Keratinocyte (primary cell): ENCODE measurements around the gene KRTAP3-1. TPM values are rescaled to one million over a fixed set of nuclear protein-coding genes. Genes with fewer than 3 reads are reported as not detected.

Source experiments
- DNase-seq: peaks from one replicate; pipeline ENCODE4 v3.0.0-alpha.2; 2011; ENCODE audit warnings: low read depth, missing footprints, low spot score
- FAIRE-seq: peaks from 2 replicates; lab custom pipeline; 2011; peaks lifted over from hg19 to GRCh38; lab: Jason Lieb, UNC
- H2AFZ ChIP-seq: 2 replicates; pipeline ENCODE4 v1.6.0; 2012; ENCODE audit warnings: low read length, control low read depth, inconsistent platforms; ENCODE audit not compliant: control insufficient read depth
- H3K27ac ChIP-seq: 2 replicates; pipeline ENCODE4 v1.5.1; 2011; ENCODE audit warnings: low read length; ENCODE audit not compliant: control insufficient read depth, insufficient read depth
- H3K27me3 ChIP-seq: 3 replicates; pipeline ENCODE4 v1.6.0; 2011; ENCODE audit warnings: low read length; ENCODE audit not compliant: control insufficient read depth, insufficient read depth; ENCODE audit errors: extremely low read depth
- H3K36me3 ChIP-seq, 2 experiments: 2 replicates in 1 of 2; 3 replicates in 1 of 2; pipeline ENCODE4 v1.5.1; 2011; ENCODE audit warnings: low read length in 2 of 2, mild to moderate bottlenecking in 1 of 2; ENCODE audit not compliant: control insufficient read depth in 2 of 2, insufficient read depth in 2 of 2; ENCODE audit errors: extremely low read depth in 1 of 2
- H3K4me1 ChIP-seq: 3 replicates; pipeline ENCODE4 v1.5.1; 2011; ENCODE audit warnings: low read length; ENCODE audit not compliant: control insufficient read depth, insufficient read depth; ENCODE audit errors: extremely low read depth
- H3K4me2 ChIP-seq: 3 replicates; pipeline ENCODE4 v1.6.0; 2011; ENCODE audit warnings: low read depth, low read length; ENCODE audit not compliant: control insufficient read depth, insufficient read depth; ENCODE audit errors: extremely low read depth
- H3K4me3 ChIP-seq, 3 experiments: fragments of 200-600 bp in 1 of 3; sonication (generic) in 1 of 3; 2 replicates in 2 of 3; 3 replicates in 1 of 3; pipeline ENCODE4 v1.5.1; 2011 to 2016; ENCODE audit warnings: low read length in 3 of 3, mild to moderate bottlenecking in 3 of 3, control low read depth in 2 of 3, inconsistent platforms in 1 of 3, low read depth in 1 of 3, mixed read lengths in 1 of 3, mixed run types in 1 of 3, moderate library complexity in 1 of 3; ENCODE audit not compliant: control insufficient read depth in 2 of 3, insufficient read depth in 2 of 3; ENCODE audit errors: extremely low read depth in 1 of 3
- H3K79me2 ChIP-seq: 2 replicates; pipeline ENCODE4 v1.6.0; 2012; ENCODE audit warnings: low read length; ENCODE audit not compliant: control insufficient read depth, insufficient read depth
- H3K9ac ChIP-seq: 3 replicates; pipeline ENCODE4 v1.6.0; 2011; ENCODE audit warnings: low read length; ENCODE audit not compliant: control insufficient read depth, insufficient read depth; ENCODE audit errors: extremely low read depth
- H3K9me1 ChIP-seq: 3 replicates; pipeline ENCODE4 v1.6.0; 2011; ENCODE audit warnings: low read length; ENCODE audit not compliant: control insufficient read depth, insufficient read depth; ENCODE audit errors: extremely low read depth
- H3K9me3 ChIP-seq: 2 replicates; pipeline ENCODE4 v1.5.1; 2012; ENCODE audit warnings: low read depth, low read length; ENCODE audit not compliant: control insufficient read depth
- H4K20me1 ChIP-seq: 3 replicates; pipeline ENCODE4 v1.6.0; 2011; ENCODE audit warnings: low read length; ENCODE audit not compliant: control insufficient read depth, insufficient read depth; ENCODE audit errors: extremely low read depth
- EZH2 ChIP-seq: IDR thresholded peaks from one replicate; pipeline ENCODE4 v1.6.1; 2012; ENCODE audit warnings: inconsistent platforms, mild to moderate bottlenecking, low read length, moderate library complexity
- dilution Hi-C: fragments of 300-500 bp; cut with MboI; formaldehyde crosslinking; loops from one replicate; pipeline ENCODE4 v1.7.0; 2020; ENCODE audit warnings: low sequenced_read_pairs; ENCODE audit not compliant: extremely low pct_ligation_motif_present
- polyA plus RNA-seq, 5 experiments: library from polyadenylated mRNA; depleted of rRNA in 3 of 5; stranded (reverse) in 3 of 5; stranded (forward) in 1 of 5; unstranded in 1 of 5; fragments of >200 nt; gene quantifications; 1 replicate in 1 of 5; 2 replicates in 3 of 5; 3 replicates in 1 of 5; pipeline versions ENCODE4 v1.2.1 to v1.2.3, GENCODE V29; 2011 to 2012; ENCODE audit warnings: missing spikeins in 2 of 5, low read depth in 1 of 5, low replicate concordance in 1 of 5
- TF ChIP-seq, protein P1 (sequence below), 3 experiments: IDR thresholded peaks in 1 of 3; conservative IDR thresholded peaks in 1 of 3; optimal IDR thresholded peaks in 1 of 3; 2 replicates in 2 of 3; 3 replicates in 1 of 3; pipeline versions ENCODE3 to v1.5.1; 2011; ENCODE audit warnings: low read length in 3 of 3, mild to moderate bottlenecking in 3 of 3, moderate library complexity in 2 of 3, control low read depth in 1 of 3, inconsistent platforms in 1 of 3; ENCODE audit not compliant: insufficient read depth in 2 of 3; ENCODE audit errors: extremely low read depth in 1 of 3

The KRTAP3-1 gene
- polyA plus RNA-seq, 1 donor (not counting 4 experiments of a cell fraction or from before 2014, with no cell fraction given), result not detected

DNA sequence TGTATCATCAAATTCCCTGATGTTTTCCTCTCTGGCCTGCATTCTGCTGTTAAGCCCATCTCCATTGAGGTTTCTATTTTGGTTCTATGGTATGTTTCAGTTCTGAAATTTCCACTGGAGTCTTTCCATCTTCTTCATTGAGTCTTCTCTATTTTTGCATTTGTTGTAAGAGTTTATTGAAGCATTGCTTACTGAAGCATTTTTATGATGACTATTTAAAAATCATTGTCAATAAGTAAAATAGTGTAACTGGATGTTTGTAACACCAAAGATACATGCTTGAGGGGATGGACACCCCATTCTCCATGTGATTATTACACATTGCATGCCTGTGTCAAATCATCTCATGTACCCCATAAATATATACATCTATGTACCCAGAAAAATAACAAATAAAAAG, 33.4 kb downstream of the KRTAP3-1 start:
- Histone ChIP-seq H3K27me3 (no peaks in the 10 kb centered on the region), H2AFZ (no peak overlapping the region), H3K9ac (no peak overlapping the region), H3K79me2 (no peaks in the 10 kb centered on the region), H3K4me3 (no peak overlapping the region), H3K4me2 (no peak overlapping the region), H3K36me3 (no peaks in the 10 kb centered on the region), H3K9me1 (no peaks in the 10 kb centered on the region), H3K9me3 (no peaks in the 10 kb centered on the region), H3K4me1 (peaks cover 4% of the 10 kb centered on the region), H3K27ac (no peak overlapping the region), H4K20me1 (no peaks in the 10 kb centered on the region)
- TF ChIP-seq, protein P1, sequence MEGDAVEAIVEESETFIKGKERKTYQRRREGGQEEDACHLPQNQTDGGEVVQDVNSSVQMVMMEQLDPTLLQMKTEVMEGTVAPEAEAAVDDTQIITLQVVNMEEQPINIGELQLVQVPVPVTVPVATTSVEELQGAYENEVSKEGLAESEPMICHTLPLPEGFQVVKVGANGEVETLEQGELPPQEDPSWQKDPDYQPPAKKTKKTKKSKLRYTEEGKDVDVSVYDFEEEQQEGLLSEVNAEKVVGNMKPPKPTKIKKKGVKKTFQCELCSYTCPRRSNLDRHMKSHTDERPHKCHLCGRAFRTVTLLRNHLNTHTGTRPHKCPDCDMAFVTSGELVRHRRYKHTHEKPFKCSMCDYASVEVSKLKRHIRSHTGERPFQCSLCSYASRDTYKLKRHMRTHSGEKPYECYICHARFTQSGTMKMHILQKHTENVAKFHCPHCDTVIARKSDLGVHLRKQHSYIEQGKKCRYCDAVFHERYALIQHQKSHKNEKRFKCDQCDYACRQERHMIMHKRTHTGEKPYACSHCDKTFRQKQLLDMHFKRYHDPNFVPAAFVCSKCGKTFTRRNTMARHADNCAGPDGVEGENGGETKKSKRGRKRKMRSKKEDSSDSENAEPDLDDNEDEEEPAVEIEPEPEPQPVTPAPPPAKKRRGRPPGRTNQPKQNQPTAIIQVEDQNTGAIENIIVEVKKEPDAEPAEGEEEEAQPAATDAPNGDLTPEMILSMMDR (optimal IDR thresholded peaks at IDR 0.05 in 1 of 3, IDR thresholded peaks at IDR 0.05 in 1 of 3, conservative IDR thresholded peaks at IDR 0.05 in 1 of 3; ENCODE audit: extremely low read depth in 1 of 3, insufficient read depth in 2 of 3, low read length in 3 of 3), result no peak
- TF ChIP-seq EZH2, result no peak
- FAIRE-seq (no peak), DNase-seq (no peak)
- dilution Hi-C loops, result no loop called here

DNA sequence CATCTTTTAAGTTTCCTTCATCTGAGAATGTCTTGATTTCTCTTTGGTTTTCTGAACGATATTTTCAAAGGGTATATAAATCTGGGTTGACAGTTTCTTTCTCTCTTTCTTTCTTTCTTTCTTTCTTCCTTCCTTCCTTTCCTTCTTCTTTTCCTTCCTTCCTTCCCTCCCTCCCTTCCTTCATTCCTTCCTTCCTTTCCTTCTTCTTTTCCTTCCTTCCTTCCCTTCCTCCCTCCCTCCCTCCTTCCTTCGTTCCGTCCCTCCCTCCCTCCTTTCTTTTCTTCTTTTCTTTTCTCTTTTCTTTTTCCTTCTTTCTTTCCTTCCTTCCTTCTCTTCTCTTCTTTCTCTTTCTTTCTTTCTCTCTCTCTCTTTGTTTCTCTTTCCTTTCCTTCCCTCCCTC, 34.6 kb downstream of the KRTAP3-1 start:
- DNase-seq (no peak), FAIRE-seq (no peak)
- Histone ChIP-seq H3K27ac (no peak overlapping the region), H3K9me1 (no peaks in the 10 kb centered on the region), H2AFZ (no peak overlapping the region), H3K9me3 (no peaks in the 10 kb centered on the region), H3K27me3 (no peaks in the 10 kb centered on the region), H3K36me3 (no peaks in the 10 kb centered on the region), H3K4me2 (no peak overlapping the region), H3K4me1 (peaks cover 4% of the 10 kb centered on the region), H3K9ac (no peak overlapping the region), H3K79me2 (no peaks in the 10 kb centered on the region), H4K20me1 (no peaks in the 10 kb centered on the region), H3K4me3 (no peak overlapping the region)
- TF ChIP-seq EZH2, result no peak
- TF ChIP-seq, protein P1 (optimal IDR thresholded peaks at IDR 0.05 in 1 of 3, IDR thresholded peaks at IDR 0.05 in 1 of 3, conservative IDR thresholded peaks at IDR 0.05 in 1 of 3; ENCODE audit: extremely low read depth in 1 of 3, insufficient read depth in 2 of 3, low read length in 3 of 3), result no peak
- dilution Hi-C loops, result no loop called here
